Fibroblast of skin of abdomen (primary cell): ENCODE measurements around the gene DDX10.
A peak's percentile ranks its signal among the peaks of the same experiment; 100 is the strongest.

Experiments
- DNase-seq: peaks from one replicate; pipeline ENCODE4 v3.0.0-alpha.2; 2013

Gene DDX10

DNA sequence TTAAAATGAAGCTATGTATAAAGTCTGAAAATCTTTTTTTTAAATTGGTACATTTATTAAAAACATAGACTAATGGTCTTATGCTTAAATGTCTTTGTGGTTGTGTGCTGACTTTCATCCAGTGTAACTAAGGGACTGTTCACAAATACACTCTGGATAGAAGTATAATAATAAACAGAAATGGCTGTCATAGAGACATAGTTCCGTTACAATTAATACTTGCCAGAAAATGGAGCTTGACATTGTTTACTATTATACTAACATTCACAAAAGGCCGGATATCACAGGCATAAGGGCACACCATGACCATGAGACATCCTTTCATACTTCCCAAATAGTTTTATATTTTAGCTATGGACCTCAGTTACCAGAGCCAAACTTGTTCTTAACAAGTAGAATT lies 161.3 kb downstream of the DDX10 start:
- DNase-seq: no peak

DNA sequence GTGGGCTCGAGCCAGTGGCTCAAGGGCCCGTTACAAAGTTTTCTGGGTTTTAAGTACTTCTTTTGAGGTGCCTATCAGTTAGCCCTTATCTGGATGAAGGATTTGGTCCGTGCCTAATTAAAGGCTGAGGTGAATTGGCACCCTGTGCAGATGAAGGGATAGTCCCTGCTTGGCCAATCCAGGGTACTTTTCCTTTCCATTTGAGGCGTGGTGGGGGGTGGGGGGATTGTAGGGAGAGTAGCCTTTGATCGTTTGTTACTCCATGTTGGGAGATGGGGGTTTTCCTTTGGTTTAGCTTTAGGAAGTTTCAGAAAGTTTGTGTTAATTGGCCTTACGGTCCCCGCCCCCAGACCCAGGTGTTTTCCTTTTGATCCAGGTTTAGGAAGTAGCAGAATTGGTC lies 170.8 kb downstream of the DDX10 start:
- no peak for DNase-seq

DNA sequence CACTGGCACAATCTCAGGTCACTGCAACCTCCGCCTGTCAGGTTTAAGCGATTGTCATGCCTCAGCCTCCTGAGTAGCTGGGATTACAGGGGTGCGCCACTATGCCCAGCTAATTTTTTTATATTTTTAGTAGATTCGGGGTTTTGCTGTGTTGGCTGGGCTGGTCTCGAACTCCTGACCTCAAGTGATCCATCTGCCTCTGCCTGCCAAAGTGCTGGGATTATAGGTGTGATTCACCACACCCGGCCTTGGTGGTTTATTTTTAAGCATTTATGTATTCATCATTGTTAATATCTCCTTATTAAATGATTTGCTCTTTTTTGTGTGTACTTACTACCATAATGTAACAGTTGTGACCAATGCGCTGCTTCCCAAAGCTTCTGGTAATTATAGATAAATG lies 171.7 kb downstream of the DDX10 start:
- DNase-seq: no peak

DNA sequence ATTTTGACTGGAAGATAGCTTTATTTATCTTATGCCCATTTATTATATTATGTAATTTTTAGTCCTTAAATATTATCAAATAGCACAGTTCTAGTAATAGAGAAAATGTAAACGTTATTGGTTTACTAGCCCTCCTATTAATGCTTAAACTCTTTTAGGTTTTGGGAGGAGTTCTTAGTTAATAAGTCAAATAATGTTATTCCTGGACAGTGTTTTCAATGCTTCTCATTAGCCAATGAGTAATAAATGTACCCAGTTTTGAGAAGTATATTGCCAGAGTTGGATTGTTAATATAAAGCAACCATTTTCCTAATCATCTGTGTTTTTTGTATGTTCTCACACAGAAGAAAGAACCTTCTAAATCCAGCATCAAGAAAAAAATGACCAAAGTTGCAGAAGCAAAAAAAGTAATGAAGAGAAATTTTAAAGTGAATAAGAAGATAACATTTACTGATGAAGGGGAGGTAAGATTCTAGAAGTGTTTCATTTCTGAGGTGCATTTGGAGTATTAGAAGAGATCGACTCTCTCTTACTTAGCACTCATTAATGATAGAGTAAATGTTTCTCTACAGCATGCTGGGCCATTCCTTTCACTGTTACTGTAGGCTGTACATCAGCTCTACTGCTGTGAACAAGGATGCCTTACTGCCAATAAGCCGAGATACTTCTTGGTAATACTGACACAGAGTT lies 173.4 kb downstream of the DDX10 start:
- DNase-seq: no peak

DNA sequence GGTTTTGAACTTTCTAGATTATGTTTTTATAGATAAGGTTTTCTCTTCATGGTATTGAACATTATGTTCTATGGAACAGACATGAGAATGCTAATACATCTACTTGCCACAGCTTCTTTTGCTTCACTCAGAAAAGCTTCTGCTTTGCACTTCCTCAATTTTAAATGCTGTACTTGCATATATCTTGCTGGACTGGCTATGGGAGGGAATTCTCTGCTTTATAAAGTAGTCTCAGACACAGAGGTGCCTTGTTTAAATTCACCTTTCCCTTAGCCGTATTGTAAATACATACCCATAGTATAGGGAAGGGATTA lies 173.9 kb downstream of the DDX10 start:
- DNase-seq: no peak

DNA sequence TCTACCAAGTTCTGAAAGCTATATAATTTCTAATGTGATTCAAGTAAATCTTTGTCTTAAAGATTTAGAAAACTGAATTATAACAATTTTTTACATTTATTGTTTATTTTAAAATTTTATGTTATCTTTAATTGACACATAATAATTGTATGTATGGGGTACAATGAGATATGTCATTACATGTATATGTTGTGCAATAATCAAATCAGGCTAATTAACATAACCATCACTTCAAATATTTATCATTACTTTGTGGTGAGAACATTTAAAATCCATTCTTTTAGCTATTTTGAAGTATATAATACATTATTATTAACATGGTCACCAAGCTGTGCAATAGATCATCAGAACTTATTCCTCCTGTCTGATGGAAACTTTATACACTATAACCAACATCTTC lies 181.1 kb downstream of the DDX10 start:
- DNase-seq: no peak

DNA sequence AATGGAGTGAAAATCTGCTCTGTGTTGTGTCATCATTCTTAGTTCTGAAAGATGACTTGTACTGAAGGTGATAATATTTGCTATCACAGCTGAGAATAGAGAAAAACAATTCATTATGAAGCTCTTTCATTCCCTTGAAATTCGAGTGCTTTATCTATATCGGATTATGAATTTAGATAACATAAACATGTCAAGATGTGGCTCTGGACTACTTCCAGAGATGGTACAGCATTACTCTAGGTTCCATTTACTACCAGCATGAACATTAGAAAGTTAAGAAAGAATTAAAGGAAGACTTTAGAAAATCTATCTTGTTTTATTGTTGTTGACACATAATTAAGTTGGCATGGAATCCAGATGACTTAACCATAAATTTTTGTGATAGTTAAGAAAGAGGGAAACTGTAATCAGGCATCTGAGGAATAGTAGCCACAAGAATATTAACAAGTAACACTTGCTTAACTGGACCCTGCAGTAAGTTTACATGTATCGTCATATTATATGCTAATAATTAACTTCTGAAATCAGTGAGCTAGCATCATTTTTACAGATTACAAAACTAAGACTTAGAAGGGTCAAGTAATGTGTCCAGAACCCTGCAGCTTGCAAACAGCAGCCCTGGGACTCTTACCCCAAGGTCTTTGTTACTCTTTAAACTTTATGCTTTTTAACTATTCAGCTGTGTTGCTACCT lies 182.6 kb downstream of the DDX10 start:
- no peak for DNase-seq

DNA sequence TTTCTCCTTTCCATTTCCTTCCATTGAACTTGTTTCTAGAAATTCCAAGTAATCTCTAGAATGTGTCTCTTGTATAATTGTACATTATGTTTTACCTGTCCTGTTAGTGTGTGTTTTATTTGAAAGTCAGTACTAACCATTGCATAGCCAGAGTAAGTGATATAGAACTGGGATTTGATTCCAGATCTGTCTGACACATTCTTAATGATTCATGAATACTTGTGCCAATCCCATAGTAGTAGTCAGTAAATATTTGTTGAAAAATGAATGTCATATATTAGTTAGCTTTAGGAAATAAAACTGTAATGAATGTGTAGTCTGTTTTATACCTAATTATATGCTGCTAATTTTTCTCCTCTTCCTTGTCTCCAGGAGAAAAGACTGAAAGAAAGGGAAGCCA lies 186.9 kb downstream of the DDX10 start:
- no peak for DNase-seq

DNA sequence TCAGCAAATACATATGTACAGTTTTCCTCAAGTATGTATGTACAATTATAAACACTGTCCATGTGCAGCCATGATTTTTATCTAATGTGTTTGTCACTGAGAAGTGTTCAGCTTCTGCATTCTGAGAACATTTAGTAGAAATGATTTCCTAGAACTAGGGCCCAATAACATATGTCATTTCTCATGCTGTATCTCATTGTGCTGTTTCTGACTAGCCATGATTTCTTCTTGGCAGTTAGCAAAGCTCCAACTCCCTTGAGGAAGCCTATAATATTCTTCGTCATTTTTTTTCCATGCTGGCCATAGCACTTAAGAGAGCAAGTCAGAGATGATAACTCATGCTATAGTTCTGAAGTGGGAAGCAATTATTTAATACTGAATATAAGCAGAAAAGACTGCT lies 187.8 kb downstream of the DDX10 start:
- no peak for DNase-seq

DNA sequence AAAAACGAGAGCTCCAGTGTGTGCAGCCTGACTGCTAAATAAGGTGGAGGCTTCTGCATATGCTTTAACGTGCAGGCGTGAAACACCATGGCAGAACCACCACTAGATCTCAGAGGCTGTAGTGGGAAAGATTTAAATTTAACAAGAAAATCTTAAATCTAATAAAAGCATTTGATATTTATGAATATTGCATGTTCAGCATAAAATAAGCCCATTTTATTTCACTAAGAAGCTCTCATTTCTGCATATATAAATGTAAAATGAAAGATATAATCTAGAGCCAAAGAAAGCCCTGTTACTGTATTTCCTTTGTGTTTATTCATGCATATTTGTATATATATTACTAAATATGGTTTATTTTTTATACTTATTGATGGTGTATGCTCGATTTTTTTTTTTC lies 188.3 kb downstream of the DDX10 start:
- no peak for DNase-seq

DNA sequence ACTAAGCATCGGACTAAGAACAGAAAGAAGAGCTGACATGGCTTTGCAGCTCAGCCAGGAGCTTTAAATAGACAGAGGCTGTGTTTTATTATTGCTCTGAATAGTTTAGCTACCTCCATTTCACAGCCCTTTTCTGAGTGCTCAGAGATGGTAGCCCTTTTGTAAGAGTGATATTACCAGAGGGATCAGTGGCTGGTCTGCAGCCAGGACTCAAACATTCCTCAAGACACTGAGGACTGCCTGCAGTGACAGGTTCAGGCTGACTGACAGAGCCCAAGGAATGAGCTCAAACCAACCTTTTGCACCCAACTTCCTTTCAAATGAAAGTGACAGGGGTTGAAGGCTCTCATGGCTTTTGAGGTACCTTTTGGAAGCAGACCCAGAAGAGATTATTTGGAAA lies 189.0 kb downstream of the DDX10 start:
- no peak for DNase-seq

DNA sequence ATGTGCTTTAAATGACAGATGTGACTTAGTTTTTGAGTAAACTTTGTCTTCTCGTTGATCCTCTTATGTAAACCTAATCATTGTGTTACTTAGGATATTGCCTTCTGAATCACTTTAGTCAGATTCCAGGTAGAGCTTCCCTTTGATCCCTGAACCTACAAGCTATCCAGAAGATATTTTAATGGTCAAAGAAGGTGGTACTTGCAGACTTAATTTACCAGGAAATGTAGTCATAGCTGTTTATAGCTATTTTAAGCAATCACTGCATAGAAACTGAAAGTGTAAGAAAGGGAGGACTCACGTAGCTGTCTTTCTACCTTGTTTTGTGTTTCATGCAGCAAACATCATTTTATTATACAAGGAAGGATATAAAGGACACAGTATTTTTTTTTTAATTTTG lies 189.5 kb downstream of the DDX10 start:
- no peak for DNase-seq

DNA sequence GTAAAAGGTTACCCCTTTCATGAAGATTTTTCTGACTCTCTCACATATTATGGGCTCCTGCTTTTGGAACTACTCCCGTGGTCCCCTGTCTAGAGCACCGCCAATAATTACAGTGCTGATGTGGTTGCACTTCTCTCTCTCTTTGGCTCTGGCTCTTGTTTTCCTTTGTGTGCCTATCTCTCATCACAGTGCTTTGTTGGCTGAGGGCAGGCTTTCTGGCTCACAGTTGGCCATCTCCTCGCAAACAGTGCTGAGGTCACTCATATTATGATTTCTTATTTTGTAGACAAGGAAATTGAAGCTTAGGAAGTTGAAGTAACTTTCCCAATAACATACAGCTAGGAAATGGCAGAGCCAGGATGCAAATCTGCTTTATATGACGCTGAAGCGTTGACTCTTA lies 192.5 kb downstream of the DDX10 start:
- no peak for DNase-seq

DNA sequence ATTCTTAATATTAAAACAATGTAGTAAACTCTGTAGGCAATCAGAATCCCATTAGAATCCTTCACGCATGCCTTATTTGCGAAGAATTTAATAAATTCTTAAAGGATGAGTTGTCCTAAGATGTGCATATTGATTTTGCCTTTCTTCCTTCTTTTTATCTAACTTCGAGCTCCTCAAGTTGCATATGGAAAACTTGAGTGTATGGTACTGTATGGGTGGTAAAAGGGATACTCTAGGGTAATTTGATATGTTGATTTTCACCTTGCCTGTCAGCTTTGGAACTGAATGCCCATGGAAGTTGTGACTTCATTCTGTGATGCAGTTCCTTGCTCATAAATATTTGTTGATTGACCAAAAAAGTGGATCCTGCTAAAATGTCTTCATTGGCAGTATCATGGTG lies 193.8 kb downstream of the DDX10 start:
- no peak for DNase-seq

DNA sequence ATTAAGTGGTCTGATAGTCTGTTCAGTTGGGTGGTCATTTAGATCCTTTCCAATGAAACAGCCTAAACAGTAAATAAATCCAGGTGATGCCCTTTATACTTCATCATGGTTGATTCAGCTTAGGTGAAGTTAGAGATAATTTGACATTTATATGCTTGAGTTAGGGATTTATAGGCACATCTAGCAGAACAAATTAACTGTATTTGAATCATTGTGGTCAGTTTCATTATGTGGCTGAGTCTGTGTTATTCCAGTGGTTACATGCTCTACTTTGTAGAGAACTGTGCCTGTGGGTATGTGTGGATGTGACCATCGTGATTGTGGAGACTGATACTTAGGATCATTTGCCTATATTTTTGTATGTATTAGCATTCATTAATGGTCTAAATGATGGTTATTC lies 194.6 kb downstream of the DDX10 start:
- no peak for DNase-seq

DNA sequence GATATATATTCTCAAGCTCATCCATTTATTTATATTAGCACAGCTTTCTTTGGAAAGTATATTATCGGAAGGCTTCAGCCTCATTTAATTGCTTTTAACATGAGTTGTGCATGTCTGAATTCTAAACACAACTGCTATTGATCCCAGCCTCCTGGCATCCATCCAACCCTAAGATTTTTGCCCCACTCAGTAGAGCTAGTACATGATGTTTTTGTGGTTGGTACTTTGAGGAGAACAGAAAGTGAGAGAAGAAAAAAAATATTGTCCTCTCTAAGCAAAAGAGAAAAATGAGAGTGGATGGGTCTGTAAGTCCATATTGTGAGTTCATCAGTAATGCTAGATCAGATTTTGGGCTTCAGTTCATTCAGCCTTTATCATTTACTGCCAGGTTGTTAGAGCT lies 198.7 kb downstream of the DDX10 start:
- no peak for DNase-seq

DNA sequence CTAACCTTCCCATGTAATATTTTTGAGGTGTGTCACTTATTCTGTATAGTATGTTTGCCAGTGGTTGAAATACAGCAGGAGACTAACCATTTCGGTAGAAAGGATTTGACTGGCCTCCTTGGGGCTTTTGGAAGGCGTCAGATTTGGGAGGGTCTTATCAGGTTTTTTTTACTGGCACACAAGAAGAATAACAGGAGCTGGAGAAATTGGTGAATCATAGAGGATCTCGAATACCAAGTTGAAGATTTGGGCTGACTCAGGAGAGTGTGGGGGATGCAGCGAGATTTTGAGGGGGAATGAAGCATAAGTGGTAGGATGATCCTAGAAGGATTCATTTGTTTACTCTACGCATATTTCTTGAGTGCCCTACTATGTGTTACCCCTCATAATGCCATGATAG lies 200.5 kb downstream of the DDX10 start:
- no peak for DNase-seq

DNA sequence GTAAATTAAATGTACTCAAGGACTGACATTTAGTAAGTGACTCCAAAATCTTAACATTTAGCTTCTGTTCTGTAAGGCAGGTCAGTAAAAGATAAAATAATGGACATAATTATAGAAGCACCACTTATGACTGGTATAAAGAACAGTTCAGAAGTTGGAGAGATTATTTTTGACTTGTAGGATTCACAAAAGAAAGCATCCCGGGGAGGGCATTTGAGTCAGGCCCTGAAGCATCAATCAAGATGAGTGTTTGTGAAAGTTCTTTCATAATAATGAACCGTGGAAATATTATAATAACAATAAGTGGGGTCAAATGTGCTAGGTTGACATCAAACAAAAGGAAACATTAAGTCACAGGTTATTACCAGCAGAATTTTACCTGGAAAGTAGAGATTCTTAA lies 201.9 kb downstream of the DDX10 start:
- no peak for DNase-seq

DNA sequence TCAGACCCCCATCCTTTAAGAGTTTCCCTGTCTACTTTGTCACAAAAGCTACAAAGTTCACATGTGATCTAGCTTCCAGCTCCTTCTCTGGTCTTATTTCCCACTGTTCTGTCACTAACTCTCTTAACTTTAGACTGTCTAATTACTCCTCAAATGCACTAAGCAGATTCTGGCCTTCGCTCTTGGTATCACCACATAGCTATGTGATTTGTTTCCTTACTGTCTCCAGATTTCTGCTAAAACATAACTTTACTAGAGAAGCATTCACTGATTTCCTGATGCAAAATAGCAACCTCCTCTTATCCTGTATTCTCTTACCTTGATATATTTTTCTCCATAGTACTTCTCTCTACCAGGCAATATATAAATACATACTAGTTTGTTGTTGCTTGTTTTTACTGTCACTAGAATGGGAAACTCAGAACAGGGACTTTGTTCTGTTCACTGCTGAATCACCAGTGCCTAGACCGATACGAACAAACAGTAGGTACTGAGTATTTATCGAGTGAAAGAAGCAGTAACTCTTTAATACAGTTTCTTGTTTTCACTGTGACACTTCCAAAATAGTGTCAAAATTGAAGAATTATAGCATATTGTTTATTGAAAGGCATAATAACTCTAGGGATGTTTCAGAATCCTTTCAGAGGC lies 205.6 kb downstream of the DDX10 start:
- DNase-seq: peak; percentile 88

DNA sequence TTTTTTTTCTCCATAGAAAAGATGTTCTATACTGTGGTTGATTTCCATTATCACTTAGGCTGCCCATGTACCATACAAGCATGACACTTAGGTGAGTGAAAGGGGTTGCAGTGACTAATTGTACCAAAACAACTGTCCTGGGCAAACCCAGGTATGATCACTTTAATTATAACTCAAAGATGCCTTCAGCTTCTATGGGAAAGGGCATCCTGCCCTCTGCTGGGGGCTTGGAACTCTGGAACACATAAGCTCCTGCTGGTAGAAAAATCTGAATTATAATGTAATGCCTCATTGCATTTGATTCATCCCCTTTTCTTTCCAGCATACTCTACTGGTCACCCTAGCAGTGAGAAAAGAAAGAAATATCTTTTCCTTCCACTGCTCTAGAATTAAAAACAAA lies 206.3 kb downstream of the DDX10 start:
- peak; percentile 73 for DNase-seq

DNA sequence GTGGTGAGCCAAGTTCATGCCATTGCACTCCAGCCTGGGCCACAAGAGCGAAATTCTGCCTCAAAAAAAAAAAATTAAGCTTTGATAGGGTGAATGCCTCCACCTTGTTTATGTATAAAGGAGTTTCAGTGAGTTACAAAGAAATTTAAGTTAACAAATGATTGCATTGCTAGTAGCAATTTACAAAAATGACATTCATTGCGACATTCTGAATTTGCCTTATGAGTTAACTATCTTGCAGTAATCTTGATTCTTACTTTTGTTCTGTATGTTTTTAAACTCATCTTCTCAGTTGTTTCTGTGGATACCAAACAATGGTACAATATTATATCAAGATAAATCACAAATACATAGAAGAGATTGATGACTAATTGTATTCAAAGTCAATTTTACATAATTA lies 207.0 kb downstream of the DDX10 start:
- DNase-seq: no peak

DNA sequence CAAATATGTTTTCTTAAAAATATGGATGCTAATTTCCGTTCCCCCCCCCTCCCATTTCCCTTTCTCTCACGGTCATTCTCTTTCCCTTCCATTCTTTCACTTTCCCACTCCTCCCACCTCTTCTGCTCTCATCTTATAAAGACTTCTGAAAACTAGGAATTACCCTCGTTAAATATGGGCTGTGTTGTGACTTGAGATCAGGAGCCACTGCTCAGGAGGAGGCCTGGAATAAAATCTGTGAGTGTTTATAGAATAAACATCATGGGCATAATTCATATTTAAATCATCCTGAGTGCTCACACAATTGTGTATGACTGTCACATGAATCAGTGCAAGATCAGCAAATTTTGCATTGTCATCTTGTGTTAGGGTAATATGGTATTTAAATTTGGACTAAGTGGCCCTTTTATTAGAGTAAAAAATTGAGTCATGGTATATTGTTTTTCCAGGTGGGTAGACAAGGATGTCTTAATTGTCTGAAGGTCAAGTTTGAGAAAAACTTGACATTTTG lies 208.0 kb downstream of the DDX10 start:
- DNase-seq: no peak

DNA sequence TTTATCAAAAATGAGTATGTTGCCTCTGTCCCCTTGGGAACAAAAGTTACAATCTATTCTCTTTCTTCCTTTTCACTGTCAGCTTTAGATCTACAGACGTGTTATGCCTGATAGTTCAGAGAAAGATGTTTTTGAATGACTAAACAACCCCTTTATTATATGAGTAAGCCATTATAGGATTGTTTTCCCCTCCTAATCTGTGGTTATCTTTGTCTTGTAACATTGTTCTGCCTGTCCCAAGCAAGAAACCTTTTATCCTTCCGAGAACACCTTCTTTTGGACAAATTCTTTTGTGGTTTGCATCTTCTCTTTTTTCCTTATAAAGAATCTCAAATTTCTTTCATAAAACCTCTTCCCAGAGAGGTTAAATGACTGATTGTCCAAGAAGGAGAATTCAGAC lies 208.4 kb downstream of the DDX10 start:
- peak; percentile 77 for DNase-seq

DNA sequence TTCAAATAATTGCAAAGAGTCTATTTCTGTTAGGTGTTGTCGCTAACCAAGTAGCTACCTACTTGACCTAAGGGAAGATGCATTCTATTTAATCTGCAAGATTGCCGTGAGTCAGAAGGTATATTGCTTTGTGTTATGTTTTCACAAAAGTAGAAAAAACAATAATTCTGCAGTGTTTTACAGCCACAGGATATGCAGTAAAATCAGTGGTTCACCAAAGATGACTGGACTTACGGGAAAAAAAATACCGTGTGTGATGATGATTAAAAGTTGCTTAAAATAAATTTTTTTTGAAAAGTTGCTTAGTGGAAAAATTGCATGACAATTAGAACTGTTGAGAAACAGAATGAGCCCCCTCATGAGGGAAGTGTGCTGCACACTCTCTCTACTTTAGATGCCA lies 209.1 kb downstream of the DDX10 start:
- no peak for DNase-seq
